GM18520 (cell line): ENCODE data around the gene ITIH1.

Experiments
- ATAC-seq: cut with Tn5 transposase; IDR thresholded peaks from one replicate; pipeline ENCODE4 v1.9.1; 2021; ENCODE audit not compliant: unreplicated experiment

The ITIH1 gene

GRCh38 chr3:52813810-52814209 is 36.4 kb downstream of the ITIH1 start:
- ATAC-seq: no peak

GRCh38 chr3:52816199-52816598 is 38.8 kb downstream of the ITIH1 start:
- no peak for ATAC-seq

- no peak for ATAC-seq
Observed at GRCh38 chr3:52816654-52817053, 39.3 kb downstream of the ITIH1 start.

DNA sequence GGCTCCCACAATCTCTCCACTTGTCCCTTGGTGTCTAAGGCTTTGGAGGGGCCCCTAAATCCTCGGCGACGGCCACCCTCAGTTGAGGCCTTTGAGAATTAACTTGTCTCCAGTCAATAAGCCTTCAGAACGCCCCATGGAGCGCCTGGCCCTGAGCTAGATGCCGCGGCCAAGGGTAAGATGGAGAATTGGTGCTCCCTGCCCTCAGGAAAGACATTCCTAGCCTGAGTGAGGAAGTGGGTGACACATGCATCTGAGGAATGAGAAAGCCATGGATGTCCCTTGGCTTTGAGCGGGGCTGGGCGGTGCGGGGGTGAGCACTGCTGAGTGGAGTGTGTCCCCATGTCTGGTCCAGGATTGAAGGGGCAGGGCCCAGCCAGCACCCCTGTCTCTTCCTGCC is 39.8 kb downstream of the ITIH1 start:
- ATAC-seq: no peak

DNA sequence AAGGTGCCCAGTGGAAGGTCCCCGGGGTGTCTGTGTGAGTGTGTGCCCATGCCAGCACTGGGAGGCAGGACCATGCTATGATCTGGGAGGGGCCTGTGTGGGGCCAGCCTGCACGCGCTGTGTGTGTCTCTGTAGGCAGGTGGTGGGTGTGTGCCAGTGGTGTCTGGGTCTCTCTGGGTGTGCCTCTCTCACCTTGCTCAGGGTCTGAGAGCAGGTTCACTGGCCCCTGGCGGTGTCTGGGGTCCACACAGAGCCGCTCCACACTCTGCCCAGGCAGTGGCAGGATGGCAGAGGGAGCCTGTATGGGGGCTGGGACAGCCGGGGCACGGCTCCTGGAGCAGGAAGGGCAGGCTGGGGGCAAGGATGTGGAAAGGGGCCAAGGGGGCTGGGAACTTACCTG is 40.5 kb downstream of the ITIH1 start:
- no peak for ATAC-seq

GRCh38 chr3:52819936-52820335 is 42.5 kb downstream of the ITIH1 start:
- ATAC-seq: no peak

- no peak for ATAC-seq
Observed at GRCh38 chr3:52820736-52821135, 43.3 kb downstream of the ITIH1 start.

- no peak for ATAC-seq
Observed at GRCh38 chr3:52822363-52822762, 45.0 kb downstream of the ITIH1 start.

DNA sequence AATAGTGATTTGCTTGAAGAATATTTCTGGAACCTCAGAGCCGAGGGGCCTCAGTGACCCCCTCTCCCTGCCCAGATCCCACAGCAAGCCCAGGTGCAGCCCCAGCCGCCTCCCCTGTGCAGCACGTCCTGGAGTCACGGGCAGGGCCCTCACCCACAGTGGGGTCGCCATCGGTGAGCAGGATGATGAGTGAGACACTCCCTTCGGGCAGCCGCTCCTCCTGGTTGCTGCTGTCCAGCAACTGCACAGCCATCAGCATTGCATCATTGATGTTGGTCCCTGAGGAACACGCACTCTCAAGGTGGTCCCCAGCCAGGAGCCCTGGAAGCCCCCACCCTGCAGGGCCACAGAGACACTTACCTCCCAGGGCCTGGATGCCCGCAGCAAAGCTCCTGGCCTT is 46.6 kb downstream of the ITIH1 start:
- no peak for ATAC-seq

GRCh38 chr3:52827441-52827840 is 50.0 kb downstream of the ITIH1 start:
- no peak for ATAC-seq

DNA sequence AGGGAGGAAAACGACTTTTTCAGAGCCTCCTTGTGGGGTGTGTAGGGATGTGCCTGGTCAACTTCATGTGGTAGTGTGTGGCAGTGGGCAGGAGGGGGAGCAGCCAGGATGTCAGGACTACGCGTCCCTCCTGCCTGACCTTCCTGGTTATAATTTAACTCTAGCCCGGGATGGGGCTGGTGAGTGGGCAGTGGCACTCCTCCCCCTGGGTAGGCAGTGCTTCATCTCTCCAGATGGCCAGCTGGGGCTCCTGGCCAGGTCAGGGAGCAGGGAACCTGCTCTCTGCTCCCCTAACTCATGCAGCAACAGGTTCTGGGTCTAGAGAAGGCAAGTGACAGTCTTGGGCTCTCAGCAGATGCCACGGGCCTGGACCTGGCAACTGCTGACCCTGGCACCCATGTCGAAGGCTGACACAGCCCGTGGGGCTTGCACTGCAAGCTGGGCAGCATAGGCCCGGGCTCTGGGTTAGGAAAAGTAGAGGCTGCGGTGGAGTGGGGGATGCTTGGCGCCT is 50.5 kb downstream of the ITIH1 start:
- ATAC-seq: no peak

GRCh38 chr3:52829482-52829881 is 52.1 kb downstream of the ITIH1 start:
- no peak for ATAC-seq

DNA sequence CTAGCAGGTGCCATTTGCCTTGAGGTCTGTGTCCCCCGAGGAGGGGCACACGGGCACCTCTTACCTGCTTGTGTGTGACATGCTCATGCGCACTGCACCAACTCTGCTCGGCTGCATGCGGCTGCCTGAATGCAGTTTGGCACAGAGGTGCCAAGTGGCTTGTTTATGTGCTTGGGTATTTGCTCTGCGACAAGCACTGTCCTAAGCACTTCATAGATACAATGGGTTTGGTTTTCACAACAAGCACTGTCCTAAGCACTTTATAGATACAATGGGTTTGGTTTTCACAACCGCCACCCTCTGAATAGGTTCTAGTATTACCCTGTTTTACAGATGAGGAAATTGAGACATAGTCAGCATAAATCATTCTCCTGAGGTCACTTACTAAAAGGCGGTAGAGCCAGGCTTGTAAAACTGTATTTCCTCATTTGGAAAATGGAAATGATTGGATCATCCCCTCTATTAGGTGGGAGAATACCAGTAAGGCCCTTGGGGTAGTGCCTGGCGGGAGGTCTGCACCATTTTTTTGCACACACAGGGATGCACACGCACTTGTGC is 52.6 kb downstream of the ITIH1 start:
- ATAC-seq: no peak

GRCh38 chr3:52830535-52831258 is 53.3 kb downstream of the ITIH1 start, which contains the start of gene ITIH4:
Gene ITIH4, minus strand, starts transcription at chr3:52830672. Its CDS starts 30 bp downstream, at chr3:52830642.
- ATAC-seq: no peak

DNA sequence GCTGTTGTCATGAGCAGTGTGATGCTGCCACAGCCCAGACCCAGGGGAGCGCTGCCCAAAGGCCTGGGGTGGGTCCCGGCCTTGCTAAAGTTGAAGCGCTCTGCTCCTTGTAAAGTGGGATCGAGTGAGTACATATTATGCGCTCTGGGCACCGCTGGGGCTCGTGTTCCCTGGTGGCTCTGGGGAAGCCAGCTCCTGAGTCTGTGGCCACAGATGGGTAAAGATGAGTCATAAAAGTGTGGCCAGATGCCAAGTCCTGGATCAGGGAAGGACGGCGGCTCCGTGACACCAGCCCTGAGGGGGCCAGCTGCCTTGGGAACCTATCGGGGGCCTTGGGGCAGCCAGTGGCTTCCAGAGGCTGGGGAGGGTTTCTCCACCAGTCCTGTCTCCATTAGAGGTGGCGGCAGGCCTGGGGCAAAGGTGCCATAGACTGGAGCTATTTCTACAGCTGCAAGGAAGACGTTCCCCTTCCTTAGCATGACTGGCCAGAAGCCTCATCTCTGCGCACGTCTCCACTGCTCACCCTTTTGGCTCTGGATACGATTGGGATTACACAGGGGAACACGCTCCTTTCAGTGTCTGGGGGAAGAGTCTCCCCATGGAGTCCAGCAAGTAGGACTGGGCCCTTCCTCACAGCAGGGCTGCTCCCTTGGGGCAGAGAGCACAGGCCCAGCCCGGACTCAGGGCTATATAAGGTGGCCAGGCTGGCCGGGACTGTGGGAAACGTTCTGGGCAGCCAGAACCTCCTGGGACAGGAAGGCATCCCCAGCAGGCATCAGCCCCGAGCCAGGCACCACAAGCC is 54.3 kb downstream of the ITIH1 start:
- ATAC-seq: no peak

GRCh38 chr3:52833202-52833601 is 55.8 kb downstream of the ITIH1 start:
- ATAC-seq: no peak

DNA sequence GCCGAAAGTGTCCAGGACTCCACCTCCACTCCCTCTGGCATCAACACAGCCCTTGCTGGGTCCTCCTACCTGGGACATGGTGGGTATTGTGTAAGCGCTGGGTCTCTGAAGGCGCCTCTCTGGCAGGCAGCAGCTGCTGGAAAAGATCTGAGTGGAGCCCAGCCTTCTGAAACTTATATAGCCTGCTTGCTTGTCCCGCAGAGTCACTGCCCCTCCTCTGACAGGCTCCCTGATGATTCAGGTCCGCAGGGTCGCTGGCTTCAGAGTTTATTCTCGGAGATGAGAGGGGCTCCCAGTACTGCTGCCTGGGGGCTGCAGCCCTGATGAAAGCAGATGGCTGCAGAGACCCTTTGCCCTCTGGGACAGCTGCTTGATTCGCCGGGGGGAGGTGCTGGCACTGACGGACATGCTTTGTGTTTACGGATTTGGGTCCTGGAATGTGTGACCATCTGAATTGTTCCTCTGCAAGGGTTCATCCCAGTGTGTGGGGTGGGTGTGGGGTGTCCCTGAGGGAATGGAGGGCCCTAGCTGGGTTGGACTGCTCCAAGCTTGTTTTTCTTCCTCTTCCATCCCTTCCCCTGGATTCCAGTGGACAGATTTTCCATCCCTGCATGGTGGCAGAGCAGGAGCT is 57.6 kb downstream of the ITIH1 start, which contains the start of gene MUSTN1:
TSS of gene MUSTN1 (minus strand) at position 149 of the 631 bp plus-strand sequence. CDS start at position 78, 71 bp downstream.
- ATAC-seq: no peak

- ATAC-seq: no peak
Observed at GRCh38 chr3:52835766-52836470, 58.5 kb downstream of the ITIH1 start.

GRCh38 chr3:52836471-52836845 is 59.1 kb downstream of the ITIH1 start:
- ATAC-seq: no peak

- ATAC-seq: no peak
Observed at GRCh38 chr3:52836986-52837385, 59.6 kb downstream of the ITIH1 start.
